Measurements from ENCODE around the gene PCDH15. TPM values are rescaled to one million over a fixed set of nuclear protein-coding genes. Genes with fewer than 3 reads are reported as not detected.

The PCDH15 gene
- total RNA-seq, 4 donors from 2014 or later, result not detected

DNA sequence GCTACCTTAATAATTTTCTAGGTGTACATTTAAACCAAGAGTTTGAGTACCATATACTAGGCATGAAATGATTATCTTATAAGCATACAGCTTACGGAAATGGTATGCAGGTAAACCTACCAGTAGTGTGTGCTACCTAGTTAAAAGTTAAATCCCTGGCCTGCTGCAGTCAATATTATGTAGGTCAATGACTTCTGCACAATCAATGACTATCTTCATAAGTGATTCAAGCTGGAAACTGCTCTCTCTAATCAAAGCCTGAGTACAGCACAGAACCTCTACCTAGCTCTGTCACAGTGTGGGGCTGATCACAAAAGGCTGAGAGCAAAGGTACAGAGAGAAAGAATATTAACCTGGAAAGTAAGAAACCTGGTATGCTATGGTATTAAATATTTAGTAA, 733.7 kb downstream of the PCDH15 start:
- Histone ChIP-seq H3K27ac (no peak overlapping the region), H3K27me3 (no peaks in the 10 kb centered on the region), H3K36me3 (no peaks in the 10 kb centered on the region), H3K4me1 (no peaks in the 10 kb centered on the region), H3K4me3 (no peak overlapping the region), H3K9me3 (no peaks in the 10 kb centered on the region)
- intact Hi-C loops (cut with DNase I), result no loop called here
- DNase-seq, result no peak
- no peak for TF ChIP-seq POLR2A (IDR thresholded peaks at IDR 0.05)
- TF ChIP-seq, protein P1, sequence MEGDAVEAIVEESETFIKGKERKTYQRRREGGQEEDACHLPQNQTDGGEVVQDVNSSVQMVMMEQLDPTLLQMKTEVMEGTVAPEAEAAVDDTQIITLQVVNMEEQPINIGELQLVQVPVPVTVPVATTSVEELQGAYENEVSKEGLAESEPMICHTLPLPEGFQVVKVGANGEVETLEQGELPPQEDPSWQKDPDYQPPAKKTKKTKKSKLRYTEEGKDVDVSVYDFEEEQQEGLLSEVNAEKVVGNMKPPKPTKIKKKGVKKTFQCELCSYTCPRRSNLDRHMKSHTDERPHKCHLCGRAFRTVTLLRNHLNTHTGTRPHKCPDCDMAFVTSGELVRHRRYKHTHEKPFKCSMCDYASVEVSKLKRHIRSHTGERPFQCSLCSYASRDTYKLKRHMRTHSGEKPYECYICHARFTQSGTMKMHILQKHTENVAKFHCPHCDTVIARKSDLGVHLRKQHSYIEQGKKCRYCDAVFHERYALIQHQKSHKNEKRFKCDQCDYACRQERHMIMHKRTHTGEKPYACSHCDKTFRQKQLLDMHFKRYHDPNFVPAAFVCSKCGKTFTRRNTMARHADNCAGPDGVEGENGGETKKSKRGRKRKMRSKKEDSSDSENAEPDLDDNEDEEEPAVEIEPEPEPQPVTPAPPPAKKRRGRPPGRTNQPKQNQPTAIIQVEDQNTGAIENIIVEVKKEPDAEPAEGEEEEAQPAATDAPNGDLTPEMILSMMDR (IDR thresholded peaks at IDR 0.05), result no peak
- WGBS, 2 donors, result 64 to 69% methylated on average over 1 of the region's 1 CpG

DNA sequence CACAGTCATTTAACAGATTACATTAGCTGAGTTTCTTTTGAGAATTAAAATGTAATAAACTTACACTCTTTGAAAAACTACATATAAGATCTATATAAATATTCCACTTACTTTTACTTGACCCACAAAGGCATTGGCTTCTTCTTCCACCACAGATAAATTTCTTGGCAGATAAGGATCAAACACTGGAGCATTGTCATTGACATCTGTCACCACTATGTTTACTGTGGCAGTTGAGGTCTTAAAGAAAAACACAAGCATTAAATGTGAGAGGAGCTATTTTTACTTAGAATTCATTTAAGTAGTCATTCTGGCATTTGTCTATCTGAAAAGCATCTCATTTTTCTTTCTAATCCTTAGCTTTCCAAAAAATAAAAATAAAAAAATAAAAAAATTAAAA, 734.4 kb downstream of the PCDH15 start:
- no peaks in the 10 kb centered on the region for H3K27me3 ChIP-seq
- no peak overlapping the region for H3K27ac ChIP-seq
- intact Hi-C loops (cut with DNase I), result no loop called here
- H3K4me3 ChIP-seq, result no peak overlapping the region
- DNase-seq, result no peak
- TF ChIP-seq POLR2A (IDR thresholded peaks at IDR 0.05), result no peak
- TF ChIP-seq, protein P1 (IDR thresholded peaks at IDR 0.05), result no peak
- H3K36me3 ChIP-seq, result no peaks in the 10 kb centered on the region
- no peaks in the 10 kb centered on the region for H3K4me1 ChIP-seq
- no peaks in the 10 kb centered on the region for H3K9me3 ChIP-seq

DNA sequence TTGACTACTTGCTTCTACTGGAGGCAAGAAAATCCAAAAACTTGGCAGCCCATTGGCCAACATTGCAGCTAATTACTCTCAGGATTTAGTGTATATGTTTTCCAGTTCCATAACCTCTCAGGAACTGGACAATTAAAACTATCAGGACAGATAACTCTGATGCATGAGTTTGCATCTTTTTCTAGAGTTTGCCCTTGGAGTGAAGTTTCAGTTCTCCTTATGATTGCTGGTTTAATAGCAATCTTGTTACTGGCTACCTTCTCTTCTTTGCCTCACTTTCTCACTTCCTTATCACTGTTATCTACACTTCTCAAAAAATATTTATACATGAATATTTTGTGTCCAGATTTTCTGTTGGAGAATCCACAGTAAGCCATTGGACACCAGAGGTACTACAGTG, 735.9 kb downstream of the PCDH15 start:
- Histone ChIP-seq H3K4me3 (no peak overlapping the region), H3K4me1 (no peaks in the 10 kb centered on the region), H3K36me3 (no peaks in the 10 kb centered on the region), H3K9me3 (no peaks in the 10 kb centered on the region), H3K27ac (no peak overlapping the region), H3K27me3 (no peaks in the 10 kb centered on the region)
- no peak for DNase-seq
- intact Hi-C loops (cut with DNase I), result no loop called here
- TF ChIP-seq POLR2A (IDR thresholded peaks at IDR 0.05), result no peak
- TF ChIP-seq, protein P1 (IDR thresholded peaks at IDR 0.05), result no peak

DNA sequence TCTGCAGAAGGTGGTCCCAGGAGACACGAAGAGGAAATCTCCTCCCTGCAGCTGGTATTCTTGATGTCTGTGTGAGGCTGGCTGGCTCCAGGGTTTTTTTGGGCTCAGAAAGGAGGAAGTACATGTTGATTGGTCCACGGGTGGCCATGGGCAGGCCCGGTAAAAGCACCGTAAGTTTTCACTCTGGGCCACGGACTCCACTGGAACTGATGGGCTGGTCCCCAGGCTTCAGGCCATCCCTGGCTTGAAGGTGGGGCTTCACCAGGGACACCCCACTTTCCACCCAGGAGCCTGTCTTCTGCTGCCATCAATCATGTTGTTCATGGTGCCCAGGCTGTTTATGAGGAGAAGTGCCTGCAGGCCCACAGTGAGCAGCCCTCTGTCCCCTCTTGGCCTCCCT, 736.8 kb downstream of the PCDH15 start:
- 91 to 93% methylated on average over 3 to 5 of the region's 5 CpGs for WGBS, 2 donors
- no peaks in the 10 kb centered on the region for H3K9me3 ChIP-seq
- intact Hi-C loops (cut with DNase I), result no loop called here
- no peaks in the 10 kb centered on the region for H3K4me1 ChIP-seq
- H3K27me3 ChIP-seq, result no peaks in the 10 kb centered on the region
- DNase-seq, result no peak
- no peak overlapping the region for H3K27ac ChIP-seq
- H3K4me3 ChIP-seq, result no peak overlapping the region
- no peaks in the 10 kb centered on the region for H3K36me3 ChIP-seq
- TF ChIP-seq POLR2A (IDR thresholded peaks at IDR 0.05), result no peak
- TF ChIP-seq, protein P1 (IDR thresholded peaks at IDR 0.05), result no peak

DNA sequence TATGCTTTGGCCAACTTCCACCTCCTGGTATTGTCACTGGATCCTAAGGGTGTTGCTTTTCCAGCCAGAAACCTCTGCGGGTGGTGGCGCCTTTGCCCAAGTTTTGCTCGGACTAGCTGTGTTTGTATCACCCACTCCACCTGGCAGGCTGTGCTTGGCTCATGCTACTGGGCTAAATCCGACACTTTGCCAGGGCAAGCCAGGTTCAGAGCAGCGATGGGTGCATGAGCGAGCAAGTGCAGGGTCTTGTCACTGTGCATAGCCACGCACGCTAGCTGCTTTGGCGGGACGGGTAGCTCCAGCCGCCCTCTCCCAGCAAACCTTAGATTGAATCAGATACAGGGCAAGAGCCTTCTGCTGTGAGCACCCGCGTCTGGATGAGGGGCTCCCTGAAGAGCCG, 737.5 kb downstream of the PCDH15 start:
- intact Hi-C loops (cut with DNase I), result no loop called here
- DNase-seq, result no peak
- Histone ChIP-seq H3K9me3 (no peaks in the 10 kb centered on the region), H3K4me1 (no peaks in the 10 kb centered on the region), H3K27ac (no peak overlapping the region), H3K36me3 (no peaks in the 10 kb centered on the region), H3K4me3 (no peak overlapping the region), H3K27me3 (no peaks in the 10 kb centered on the region)
- TF ChIP-seq, protein P1 (IDR thresholded peaks at IDR 0.05), result no peak
- no peak for TF ChIP-seq POLR2A (IDR thresholded peaks at IDR 0.05)
- WGBS, 2 donors, result 65 to 82% methylated on average over 3 to 7 of the region's 14 CpGs

Data from esophagus squamous epithelium (tissue), 5 donors.